NCI-H1417 (cell line): Measurements from ENCODE around the gene OR2AG2.
A peak's percentile ranks its signal among the peaks of the same experiment; 100 is the strongest.
"Not testable (repeated sequence)": the region's sequence is repeated elsewhere in the genome, so short reads cannot be mapped to it uniquely, and the experiment has no call there.

ENCODE experiments used
- DNase-seq, 3 experiments: peaks; one replicate each; lab custom pipeline; 2025; lab: John Stamatoyannopoulos, UW

Gene OR2AG2

GRCh38 chr11:6771926-6772893, at the start of gene OR2AG2:
OR2AG2 (minus strand) TSS chr11:6771976; CDS start chr11:6768957, 3,019 bp downstream.
- no peak for DNase-seq

GRCh38 chr11:6818967-6819366, 47.2 kb upstream of the OR2AG2 start:
- no peak for DNase-seq

GRCh38 chr11:6817694-6818093, 45.9 kb upstream of the OR2AG2 start:
- peak in 2 of 3 experiments; percentile 3 to 41 for DNase-seq

- no peak for DNase-seq
These were observed 41.9 kb upstream of the OR2AG2 start for GRCh38 chr11:6813656-6814055.

- DNase-seq: peak; percentile 31 to 65 (median 38)
These were observed 40.7 kb upstream of the OR2AG2 start for GRCh38 chr11:6812390-6813005.

- DNase-seq: not testable (repeated sequence)
These were observed 29.3 kb upstream of the OR2AG2 start for GRCh38 chr11:6801075-6801474.

GRCh38 chr11:6799402-6799801, 27.6 kb upstream of the OR2AG2 start, which contains the start of gene OR6A2:
OR6A2 (minus strand) TSS chr11:6799689; CDS start chr11:6795708, 3,981 bp downstream.
- DNase-seq: no peak

- no peak for DNase-seq
These were observed 22.9 kb upstream of the OR2AG2 start for GRCh38 chr11:6794639-6795038.

GRCh38 chr11:6790546-6790945, 18.8 kb upstream of the OR2AG2 start:
- DNase-seq: no peak

- DNase-seq: no peak
These were observed 10.9 kb upstream of the OR2AG2 start, which contains the start of gene OR2AG1 for GRCh38 chr11:6782720-6783119. OR2AG1 (plus strand) TSS chr11:6783020; CDS start chr11:6785038, 2,018 bp downstream.

- DNase-seq: no peak
These were observed 9.1 kb upstream of the OR2AG2 start for GRCh38 chr11:6780829-6781228.

GRCh38 chr11:6778518-6778917, 6.7 kb upstream of the OR2AG2 start:
- DNase-seq: no peak

GRCh38 chr11:6757373-6757967, 14.3 kb downstream of the OR2AG2 start:
- peak; percentile 4 to 63 (median 26) for DNase-seq

GRCh38 chr11:6755953-6756347, 15.8 kb downstream of the OR2AG2 start:
- DNase-seq: no peak

- peak; percentile 7 to 50 (median 36) for DNase-seq
These were observed 16.3 kb downstream of the OR2AG2 start for GRCh38 chr11:6755303-6755952.

- no peak for DNase-seq
These were observed 24.6 kb downstream of the OR2AG2 start for GRCh38 chr11:6747097-6747668.

GRCh38 chr11:6746626-6747025, 25.1 kb downstream of the OR2AG2 start:
- DNase-seq: no peak

GRCh38 chr11:6746086-6746618, 25.6 kb downstream of the OR2AG2 start:
- DNase-seq: no peak

GRCh38 chr11:6745465-6746015, 26.2 kb downstream of the OR2AG2 start:
- no peak for DNase-seq

- DNase-seq: no peak
These were observed 26.8 kb downstream of the OR2AG2 start for GRCh38 chr11:6745018-6745417.

- DNase-seq: no peak
These were observed 29.5 kb downstream of the OR2AG2 start for GRCh38 chr11:6742260-6742659.
